ENCODE measurements around the gene NUP50. TPM values are rescaled to one million over a fixed set of nuclear protein-coding genes. Genes with fewer than 3 reads are reported as not detected.

The NUP50 gene
- total RNA-seq, 1 donor: 96.7 TPM

DNA sequence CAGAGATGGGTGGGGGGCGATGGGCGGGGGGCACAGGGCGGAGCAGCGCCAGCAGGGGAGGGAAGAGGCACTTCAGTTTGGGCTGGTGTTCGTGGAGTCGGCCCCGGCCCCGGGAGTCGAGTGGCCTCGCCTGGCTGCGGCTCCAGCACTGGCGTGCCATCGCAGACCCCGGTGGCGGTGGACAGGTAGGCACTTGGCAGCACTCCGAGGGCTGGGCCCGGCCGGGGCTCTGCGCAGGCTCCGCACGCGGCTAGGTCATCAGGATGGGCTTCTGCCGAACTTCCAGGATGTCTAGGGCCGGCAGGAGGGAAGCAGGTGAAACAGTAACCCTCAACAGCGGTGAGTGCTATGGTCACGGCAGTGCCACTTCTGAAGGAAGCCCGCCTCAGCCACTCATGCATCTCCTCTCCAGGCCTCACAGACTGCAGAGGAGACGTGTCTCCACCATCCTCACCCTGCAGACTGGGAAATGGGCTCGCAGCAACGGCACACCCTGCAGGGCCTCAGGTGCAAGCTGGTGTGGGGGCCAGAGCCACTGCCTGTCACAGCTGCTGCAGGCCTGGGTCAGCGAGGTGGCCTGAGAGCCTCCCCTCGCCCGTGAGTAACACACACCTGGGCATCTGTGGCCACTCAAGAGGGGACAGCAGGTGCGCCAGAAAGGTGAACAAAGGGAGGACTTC, 33.3 kb downstream of the NUP50 start:
- Histone ChIP-seq H3K4me3 (ENCODE audit: low read length) (no peak overlapping the region), H3K4me1 (ENCODE audit: insufficient read depth, low read length) (no peaks in the 10 kb centered on the region), H3K27me3 (ENCODE audit: insufficient read depth, low read length) (no peaks in the 10 kb centered on the region), H3K9me3 (ENCODE audit: low read depth, low read length) (no peaks in the 10 kb centered on the region)

DNA sequence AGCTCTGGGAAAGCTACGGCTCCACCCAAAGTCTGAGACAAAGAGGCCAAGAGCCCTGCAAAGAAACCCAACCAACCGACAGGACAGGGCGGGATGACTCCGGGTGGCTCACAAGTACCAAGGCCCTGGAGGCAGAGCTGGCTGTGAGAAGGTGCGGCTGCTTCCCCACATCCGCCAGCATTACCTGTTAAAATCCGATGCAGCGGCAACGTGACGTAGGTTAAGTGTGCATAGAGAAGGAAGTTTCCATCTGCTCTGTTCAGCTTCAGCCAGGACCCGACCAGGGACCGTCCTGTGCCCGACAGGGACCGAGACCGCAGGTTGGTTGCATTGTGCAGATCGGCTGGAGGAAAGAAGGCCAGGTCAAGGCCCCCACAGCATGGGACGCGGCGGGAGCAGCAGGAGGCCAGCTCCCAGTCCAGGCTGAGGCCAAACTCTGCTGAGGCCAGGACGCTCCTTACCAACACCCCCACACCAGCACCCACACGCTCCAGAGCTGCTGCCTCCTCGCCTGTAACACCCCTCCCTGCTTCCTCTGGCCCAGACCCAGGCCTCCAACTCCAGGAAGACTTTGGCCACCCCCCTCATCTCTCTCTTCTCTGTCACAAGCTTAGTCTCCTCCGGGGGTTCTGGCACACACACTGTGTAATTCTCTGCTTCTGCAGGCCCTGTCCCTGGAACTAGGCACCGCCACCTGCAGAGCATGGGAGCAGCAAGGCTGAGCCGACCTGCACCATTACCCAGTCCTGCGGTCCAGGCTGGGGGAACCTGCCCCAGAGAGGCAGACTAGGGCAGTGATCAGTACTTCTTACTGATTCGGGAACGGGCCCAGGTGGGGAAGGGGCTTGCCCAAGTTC, 34.1 kb downstream of the NUP50 start:
- no peak overlapping the region for H3K4me3 ChIP-seq (ENCODE audit: low read length)
- H3K27me3 ChIP-seq (ENCODE audit: insufficient read depth, low read length): no peaks in the 10 kb centered on the region
- H3K9me3 ChIP-seq (ENCODE audit: low read depth, low read length): no peaks in the 10 kb centered on the region
- no peaks in the 10 kb centered on the region for H3K4me1 ChIP-seq (ENCODE audit: insufficient read depth, low read length)

DNA sequence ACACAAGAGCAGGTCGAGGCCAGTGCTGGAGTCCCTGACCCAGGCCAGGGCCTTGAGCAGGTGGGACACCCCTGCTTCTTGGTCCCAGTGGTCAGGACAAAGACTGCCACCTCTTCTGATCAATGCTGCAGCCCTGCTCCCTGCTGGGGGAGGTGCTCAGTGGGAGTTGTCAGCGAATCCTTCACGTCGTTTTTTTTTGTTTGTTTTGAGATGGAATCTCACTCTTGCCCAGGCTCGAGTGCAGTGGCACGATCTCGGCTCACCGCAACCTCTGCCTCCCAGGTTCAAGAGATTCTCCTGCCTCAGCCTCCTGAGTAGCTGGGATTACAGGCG, 34.7 kb downstream of the NUP50 start:
- H3K4me3 ChIP-seq (ENCODE audit: low read length): no peak overlapping the region
- no peaks in the 10 kb centered on the region for H3K27me3 ChIP-seq (ENCODE audit: insufficient read depth, low read length)
- no peaks in the 10 kb centered on the region for H3K4me1 ChIP-seq (ENCODE audit: insufficient read depth, low read length)
- H3K9me3 ChIP-seq (ENCODE audit: low read depth, low read length): no peaks in the 10 kb centered on the region

DNA sequence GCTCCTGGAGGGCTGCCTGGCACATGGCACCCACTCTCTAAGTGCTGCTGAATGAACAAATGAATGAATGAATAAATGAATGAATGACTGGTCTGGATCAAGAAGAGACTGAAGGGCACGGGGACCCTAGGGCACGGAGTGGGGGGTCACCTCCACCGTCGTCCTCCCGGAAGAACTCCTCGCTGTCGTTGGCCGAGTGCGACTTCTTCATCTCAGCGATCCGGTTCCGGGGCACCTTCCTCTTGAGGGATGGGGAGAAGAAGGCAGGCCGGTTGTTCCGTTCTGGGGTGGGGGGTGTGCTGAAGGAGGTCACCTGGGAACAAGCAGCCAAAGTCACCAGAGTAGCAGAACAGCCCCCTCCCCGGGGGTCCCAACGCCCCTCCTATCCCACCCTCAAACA, 36.0 kb downstream of the NUP50 start:
- Histone ChIP-seq H3K9me3 (ENCODE audit: low read depth, low read length) (no peaks in the 10 kb centered on the region), H3K4me1 (ENCODE audit: insufficient read depth, low read length) (no peaks in the 10 kb centered on the region), H3K27me3 (ENCODE audit: insufficient read depth, low read length) (no peaks in the 10 kb centered on the region), H3K4me3 (ENCODE audit: low read length) (no peak overlapping the region)

DNA sequence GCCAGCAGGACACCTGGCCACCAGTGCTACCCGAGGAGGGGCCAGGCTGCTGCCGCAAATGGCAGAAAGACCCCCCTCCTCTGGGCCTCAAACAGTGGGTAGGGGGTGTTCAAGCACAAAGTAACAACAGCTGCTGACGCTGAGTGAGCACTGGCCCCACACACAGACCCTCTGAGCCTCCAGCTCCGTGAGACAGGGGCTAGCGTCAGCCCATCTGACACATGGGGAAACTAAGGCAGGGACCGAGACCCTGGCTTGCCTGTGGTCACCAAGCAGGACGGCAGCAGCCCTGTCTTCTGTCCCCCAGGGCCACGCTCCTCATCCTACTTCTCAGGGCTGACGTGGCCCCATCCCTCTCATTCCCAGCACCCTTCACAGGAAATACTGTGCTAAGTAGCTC, 36.5 kb downstream of the NUP50 start:
- Histone ChIP-seq H3K4me3 (ENCODE audit: low read length) (no peak overlapping the region), H3K4me1 (ENCODE audit: insufficient read depth, low read length) (no peaks in the 10 kb centered on the region), H3K9me3 (ENCODE audit: low read depth, low read length) (no peaks in the 10 kb centered on the region), H3K27me3 (ENCODE audit: insufficient read depth, low read length) (no peaks in the 10 kb centered on the region)

GRCh38 chr22:45200860-45201511, 37.3 kb downstream of the NUP50 start:
- Histone ChIP-seq H3K4me1 (ENCODE audit: insufficient read depth, low read length) (no peaks in the 10 kb centered on the region), H3K4me3 (ENCODE audit: low read length) (no peak overlapping the region), H3K9me3 (ENCODE audit: low read depth, low read length) (no peaks in the 10 kb centered on the region), H3K27me3 (ENCODE audit: insufficient read depth, low read length) (no peaks in the 10 kb centered on the region)

DNA sequence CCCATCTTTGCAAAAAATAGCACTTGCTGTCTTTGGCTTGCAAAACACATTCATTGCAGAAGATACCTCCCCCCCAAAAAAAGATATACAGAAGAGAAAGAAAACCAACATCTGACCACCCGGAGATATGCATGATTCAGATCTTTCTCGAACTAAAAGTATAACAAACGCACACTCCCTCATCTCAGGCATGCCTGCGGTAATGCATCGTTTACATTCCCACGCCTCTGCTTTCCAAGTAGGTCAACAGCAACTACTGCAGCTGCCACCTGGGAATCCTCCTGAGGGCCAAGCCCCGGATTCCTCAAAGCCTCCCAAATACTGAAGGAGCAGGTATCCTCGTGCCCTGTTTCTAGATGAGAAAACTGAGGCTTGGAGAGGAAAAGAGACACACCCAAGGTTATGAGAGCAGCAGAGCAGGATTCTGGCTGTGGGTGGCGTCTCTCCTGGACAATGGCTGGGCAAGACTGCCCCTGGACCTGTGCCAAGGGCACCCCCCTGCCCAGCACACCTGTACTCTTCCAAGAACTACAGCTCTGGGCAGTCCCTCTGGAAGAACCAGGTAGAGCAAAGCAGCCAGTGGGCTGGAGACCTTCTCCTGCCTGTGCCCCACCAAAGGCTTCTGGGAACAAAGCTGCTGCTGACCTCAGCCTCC, 38.1 kb downstream of the NUP50 start:
- no peaks in the 10 kb centered on the region for H3K9me3 ChIP-seq (ENCODE audit: low read depth, low read length)
- H3K4me3 ChIP-seq (ENCODE audit: low read length): no peak overlapping the region
- no peaks in the 10 kb centered on the region for H3K27me3 ChIP-seq (ENCODE audit: insufficient read depth, low read length)
- H3K4me1 ChIP-seq (ENCODE audit: insufficient read depth, low read length): no peaks in the 10 kb centered on the region

DNA sequence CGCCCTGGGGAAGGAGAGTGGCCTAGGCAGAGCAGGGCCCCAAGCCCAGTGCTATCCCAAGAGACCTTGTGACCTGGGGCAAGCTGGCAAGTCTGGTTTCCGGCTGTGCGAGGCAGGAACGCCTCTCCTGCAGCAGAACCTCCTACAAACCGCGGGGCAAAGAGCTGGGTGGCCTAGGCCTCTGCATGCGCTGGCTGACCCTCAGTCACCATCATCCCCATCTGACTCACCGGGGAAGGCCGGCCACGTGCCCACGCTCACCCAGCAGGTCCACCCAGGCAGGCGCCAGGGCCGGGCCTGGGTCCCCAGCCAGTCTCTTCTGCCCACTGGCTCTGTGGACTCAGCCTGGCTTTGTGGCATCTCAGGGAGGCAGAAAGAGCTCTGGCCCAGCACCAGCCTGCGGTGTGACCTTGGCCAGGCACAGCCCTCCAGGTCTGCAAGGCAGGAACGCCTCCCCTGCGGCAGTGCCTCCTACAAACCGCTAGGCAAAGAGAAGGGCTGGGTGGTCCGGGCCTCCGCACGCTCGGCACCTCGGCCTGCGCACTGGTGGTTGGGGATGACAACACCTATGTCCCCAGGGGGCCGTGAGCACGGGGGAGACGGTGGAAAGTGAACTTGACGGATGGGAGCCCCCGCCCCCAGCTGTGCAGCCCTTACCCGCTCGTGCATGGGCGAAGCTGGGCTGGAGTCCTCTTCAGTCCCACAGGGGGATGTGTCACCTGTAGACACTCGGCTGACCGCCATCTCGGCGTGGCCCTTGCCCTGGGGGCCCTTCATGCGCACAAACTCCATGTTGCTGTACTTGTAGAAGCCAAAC, 38.8 kb downstream of the NUP50 start:
- Histone ChIP-seq H3K9me3 (ENCODE audit: low read depth, low read length) (no peaks in the 10 kb centered on the region), H3K4me3 (ENCODE audit: low read length) (no peak overlapping the region), H3K27me3 (ENCODE audit: insufficient read depth, low read length) (no peaks in the 10 kb centered on the region), H3K4me1 (ENCODE audit: insufficient read depth, low read length) (no peaks in the 10 kb centered on the region)

- H3K27me3 ChIP-seq (ENCODE audit: insufficient read depth, low read length): no peaks in the 10 kb centered on the region
- no peaks in the 10 kb centered on the region for H3K4me1 ChIP-seq (ENCODE audit: insufficient read depth, low read length)
- H3K9me3 ChIP-seq (ENCODE audit: low read depth, low read length): no peaks in the 10 kb centered on the region
- H3K4me3 ChIP-seq (ENCODE audit: low read length): no peak overlapping the region
These were observed 39.6 kb downstream of the NUP50 start for GRCh38 chr22:45203150-45203951.

DNA sequence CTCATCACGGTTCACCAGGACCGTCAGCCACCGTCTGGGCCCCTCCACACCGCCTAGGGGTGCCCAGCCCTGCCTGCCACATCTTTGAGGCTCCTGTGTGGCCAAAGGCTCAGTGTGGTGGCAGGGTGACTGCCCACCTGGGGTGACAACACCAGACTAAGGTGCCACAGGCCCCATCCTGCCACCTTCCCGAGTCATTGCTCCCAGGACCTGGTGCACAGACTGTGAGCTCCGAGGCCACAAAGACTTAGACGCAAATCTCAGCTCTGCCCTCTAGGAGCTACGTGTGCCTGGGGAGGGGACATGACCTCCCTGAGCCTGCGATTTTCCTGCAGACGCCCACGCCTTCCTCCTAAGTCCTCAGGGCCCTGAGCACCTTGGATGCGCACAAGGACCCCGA, 40.5 kb downstream of the NUP50 start:
- no peaks in the 10 kb centered on the region for H3K4me1 ChIP-seq (ENCODE audit: insufficient read depth, low read length)
- H3K27me3 ChIP-seq (ENCODE audit: insufficient read depth, low read length): no peaks in the 10 kb centered on the region
- H3K4me3 ChIP-seq (ENCODE audit: low read length): no peak overlapping the region
- no peaks in the 10 kb centered on the region for H3K9me3 ChIP-seq (ENCODE audit: low read depth, low read length)

- Histone ChIP-seq H3K4me1 (ENCODE audit: insufficient read depth, low read length) (no peaks in the 10 kb centered on the region), H3K9me3 (ENCODE audit: low read depth, low read length) (no peaks in the 10 kb centered on the region), H3K27me3 (ENCODE audit: insufficient read depth, low read length) (no peaks in the 10 kb centered on the region), H3K4me3 (ENCODE audit: low read length) (no peak overlapping the region)
These were observed 41.1 kb downstream of the NUP50 start for GRCh38 chr22:45204819-45205218.

- H3K27me3 ChIP-seq (ENCODE audit: insufficient read depth, low read length): no peaks in the 10 kb centered on the region
- no peaks in the 10 kb centered on the region for H3K4me1 ChIP-seq (ENCODE audit: insufficient read depth, low read length)
- H3K9me3 ChIP-seq (ENCODE audit: low read depth, low read length): no peaks in the 10 kb centered on the region
- H3K4me3 ChIP-seq (ENCODE audit: low read length): no peak overlapping the region
These were observed 41.7 kb downstream of the NUP50 start for GRCh38 chr22:45205276-45205925.

DNA sequence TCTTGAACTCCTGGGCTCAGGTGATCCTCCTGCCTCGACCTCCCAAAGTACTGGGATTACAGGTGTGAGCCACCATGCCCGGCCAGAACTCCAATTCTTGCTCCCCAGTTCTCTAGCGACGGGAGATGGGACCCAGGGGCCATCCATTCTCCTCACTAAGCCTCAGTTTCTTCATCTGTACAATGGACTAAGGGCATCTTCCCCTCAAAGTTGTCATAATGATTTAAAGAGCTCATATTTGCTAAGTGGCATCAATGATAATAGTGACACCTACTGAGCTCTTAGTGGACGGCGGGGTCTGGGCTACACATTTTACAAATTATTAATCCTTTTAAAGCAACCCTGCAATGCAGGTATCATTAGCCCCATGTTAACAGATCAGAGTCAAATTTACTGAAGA, 42.5 kb downstream of the NUP50 start:
- H3K4me3 ChIP-seq (ENCODE audit: low read length): no peak overlapping the region
- no peaks in the 10 kb centered on the region for H3K27me3 ChIP-seq (ENCODE audit: insufficient read depth, low read length)
- H3K9me3 ChIP-seq (ENCODE audit: low read depth, low read length): no peaks in the 10 kb centered on the region
- no peaks in the 10 kb centered on the region for H3K4me1 ChIP-seq (ENCODE audit: insufficient read depth, low read length)

Data from mononuclear cell (primary cell).